Suppressor macrophage treated with lipopolysaccharide for 1 hour (primary cell): Measurements from ENCODE around the gene CTSL.

ENCODE experiments used
- DNase-seq, 3 donors: peaks; one replicate each; pipeline ENCODE4 v3.0.0-alpha.2; 2020 to 2022

The CTSL gene

DNA sequence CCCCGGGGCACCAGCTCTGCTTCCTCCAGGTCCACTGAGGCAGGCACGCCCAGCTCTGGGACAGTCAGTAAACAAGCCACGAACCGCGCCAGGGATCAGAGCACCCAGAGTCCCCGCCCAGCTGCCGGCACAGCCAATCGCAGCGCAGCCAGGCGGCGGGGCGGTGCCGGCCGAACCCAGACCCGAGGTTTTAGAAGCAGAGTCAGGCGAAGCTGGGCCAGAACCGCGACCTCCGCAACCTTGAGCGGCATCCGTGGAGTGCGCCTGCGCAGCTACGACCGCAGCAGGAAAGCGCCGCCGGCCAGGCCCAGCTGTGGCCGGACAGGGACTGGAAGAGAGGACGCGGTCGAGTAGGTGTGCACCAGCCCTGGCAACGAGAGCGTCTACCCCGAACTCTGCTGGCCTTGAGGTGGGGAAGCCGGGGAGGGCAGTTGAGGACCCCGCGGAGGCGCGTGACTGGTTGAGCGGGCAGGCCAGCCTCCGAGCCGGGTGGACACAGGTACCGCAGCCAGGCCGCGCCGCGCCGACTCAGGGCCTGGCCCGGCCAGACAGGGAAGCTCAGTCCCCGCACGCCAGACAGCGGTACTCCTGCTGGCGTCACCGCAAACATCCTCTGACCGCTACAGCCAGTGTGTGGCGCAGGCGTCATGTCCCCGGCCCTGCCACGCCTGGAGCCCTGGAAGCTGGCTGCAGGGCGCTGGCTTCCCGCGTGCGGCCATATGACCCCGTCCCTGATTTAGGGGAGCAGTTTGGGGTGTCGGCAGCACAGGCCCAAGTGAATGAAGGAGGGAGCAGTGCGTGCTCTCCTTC is at the start of gene CTSL:
Gene CTSL, plus strand, starts transcription at position 220 of the 810 bp plus-strand sequence. CDS start 1,485 bp downstream, outside the sequence.
- DNase-seq = peak; percentile 90

- DNase-seq = peak; percentile 21 to 43 (median 40)
Measured at GRCh38 chr9:87676976-87677775, 48.7 kb upstream of the CTSL start.

GRCh38 chr9:87677776-87678587 is 47.9 kb upstream of the CTSL start:
- DNase-seq = no peak

- peak; percentile 74 to 81 (median 80) for DNase-seq
Measured at GRCh38 chr9:87678650-87679355, 47.1 kb upstream of the CTSL start.

DNA sequence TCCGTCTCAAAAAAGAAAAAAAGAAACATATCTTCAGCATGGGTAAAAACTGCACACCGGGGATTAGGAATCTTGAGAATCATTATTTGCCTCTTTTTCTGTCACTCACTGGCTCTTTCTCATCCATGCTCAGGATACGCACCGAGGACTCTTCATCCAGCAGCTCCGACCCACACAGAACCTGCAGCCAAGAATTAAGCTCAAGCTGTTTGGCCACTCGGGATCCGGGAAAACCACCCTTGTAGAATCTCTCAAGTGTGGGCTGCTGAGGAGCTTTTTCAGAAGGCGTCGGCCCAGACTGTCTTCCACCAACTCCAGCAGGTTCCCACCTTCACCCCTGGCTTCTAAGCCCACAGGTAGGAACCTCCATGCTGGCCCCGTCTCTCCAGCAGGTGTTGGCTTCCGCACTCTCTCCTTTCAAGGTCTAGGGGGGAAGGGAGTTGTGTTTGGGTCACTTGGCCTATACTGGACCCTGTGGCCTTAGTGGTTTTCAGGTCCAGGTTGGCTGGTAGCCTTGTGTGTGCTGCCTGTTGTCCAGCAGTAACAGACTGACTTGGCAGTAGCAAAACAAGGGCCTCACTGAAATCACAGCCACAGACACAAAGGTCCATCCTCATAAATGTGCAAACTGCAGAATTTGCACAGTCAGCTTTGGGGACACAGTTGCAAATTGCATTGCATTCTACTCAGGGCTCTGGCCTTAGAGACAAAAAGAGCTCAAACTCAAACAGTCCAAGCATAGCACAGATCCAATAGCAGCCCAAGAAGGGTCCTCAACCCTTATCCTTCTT is 44.5 kb upstream of the CTSL start:
- DNase-seq = no peak

- DNase-seq = no peak
Measured at GRCh38 chr9:87682085-87682484, 43.8 kb upstream of the CTSL start.

GRCh38 chr9:87682618-87683017 is 43.3 kb upstream of the CTSL start:
- DNase-seq = no peak

- DNase-seq = no peak
Measured at GRCh38 chr9:87683751-87684626, 41.9 kb upstream of the CTSL start.

DNA sequence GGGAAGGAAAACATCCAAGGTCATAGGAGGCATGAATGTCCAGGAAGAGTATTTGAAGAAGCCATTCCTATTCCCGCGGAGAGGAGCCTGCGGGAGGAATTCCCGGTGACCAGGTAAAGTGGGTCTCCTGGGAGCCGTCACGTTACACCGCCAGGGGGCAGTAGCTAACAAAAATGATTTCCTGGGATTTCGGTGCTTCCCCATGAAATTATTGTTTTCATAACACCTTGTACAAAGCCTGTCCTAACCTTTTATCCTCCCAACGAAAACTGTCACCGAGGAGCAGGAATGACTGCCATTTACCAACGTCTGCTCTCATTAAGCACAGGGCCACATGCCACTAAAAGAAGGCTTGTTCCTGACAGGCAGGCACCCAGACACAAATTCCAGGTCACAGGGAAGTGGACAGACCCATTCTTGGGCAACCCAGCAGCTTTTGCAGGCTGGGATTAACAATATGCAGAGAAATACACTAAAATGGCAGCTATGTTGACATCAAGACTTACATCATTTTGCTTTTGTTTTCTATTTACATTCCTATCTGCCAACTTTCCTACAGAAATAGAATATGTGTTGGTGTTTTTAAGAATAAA is 41.2 kb upstream of the CTSL start:
- peak in 1 of 3 donors; percentile 32 for DNase-seq

DNA sequence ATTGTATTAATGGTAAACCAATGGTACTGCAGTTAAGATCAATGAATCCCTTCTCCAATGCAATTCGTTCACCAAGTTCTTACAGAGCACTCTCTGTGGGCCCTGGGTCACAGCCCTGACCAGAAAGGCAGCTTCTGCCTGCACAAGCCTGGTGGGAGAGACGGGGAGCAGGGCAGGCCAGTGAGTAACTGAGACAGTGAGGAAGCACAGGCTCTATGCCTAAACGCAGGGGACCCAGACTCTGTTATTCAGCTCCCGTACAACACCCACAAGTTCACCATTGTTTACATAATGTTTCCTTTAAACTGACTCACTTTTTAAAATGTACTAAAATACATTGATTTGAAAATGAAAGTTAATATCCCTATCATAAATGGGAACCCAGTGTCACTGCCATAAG is 40.5 kb upstream of the CTSL start:
- peak in 2 of 3 donors; percentile 67 to 71 for DNase-seq

DNA sequence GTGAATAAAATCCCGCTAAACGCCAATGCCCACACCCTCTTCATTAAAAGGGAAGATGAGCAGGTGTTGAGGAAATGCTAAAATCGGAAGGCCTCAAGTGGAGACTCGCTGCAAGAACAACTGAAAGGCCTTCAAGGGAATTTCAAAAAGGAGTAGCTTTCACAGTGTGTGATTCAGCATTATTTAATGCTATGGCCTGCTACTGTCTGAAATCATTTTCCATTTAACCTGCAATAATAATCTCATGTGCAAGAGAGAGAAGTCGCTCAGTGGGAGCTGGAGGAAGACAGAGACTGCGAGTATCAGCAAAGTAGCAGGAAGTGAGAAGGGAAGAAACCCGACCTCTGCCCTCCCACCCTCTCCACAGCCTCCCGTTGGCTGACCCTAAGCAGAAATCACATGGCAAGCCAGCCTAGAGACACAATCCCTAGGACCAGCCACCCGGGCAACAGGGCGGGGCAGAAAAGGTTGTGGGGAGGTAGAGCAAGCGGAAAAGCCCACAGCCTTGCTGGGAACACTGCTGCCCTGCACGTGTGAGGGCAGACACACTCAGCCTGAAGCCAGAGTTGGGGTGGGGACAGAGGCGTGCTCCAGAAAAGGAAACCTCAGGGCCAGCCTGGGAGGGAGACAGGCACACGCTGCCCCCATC is 39.9 kb upstream of the CTSL start:
- peak; percentile 61 to 83 (median 67) for DNase-seq

- no peak for DNase-seq
Measured at GRCh38 chr9:87686520-87687090, 39.3 kb upstream of the CTSL start.

DNA sequence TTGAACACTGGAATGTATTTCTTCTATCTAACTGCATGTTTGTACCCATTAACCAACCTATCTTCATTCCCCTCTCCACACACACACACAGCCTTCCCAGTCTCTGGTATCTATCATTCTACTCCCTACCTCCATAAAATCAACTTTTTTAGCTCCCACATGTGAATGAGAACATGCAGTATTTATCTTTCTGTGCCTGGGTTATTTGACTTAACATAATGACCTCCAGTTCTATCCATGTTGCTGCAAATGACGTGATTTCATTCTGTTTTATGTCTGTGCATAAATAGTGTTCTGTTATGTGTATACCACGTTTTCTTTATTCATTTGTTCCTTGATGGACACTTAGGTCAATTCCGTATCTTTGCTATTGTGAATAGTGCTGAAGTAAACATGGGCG is 38.7 kb upstream of the CTSL start:
- DNase-seq = no peak

DNA sequence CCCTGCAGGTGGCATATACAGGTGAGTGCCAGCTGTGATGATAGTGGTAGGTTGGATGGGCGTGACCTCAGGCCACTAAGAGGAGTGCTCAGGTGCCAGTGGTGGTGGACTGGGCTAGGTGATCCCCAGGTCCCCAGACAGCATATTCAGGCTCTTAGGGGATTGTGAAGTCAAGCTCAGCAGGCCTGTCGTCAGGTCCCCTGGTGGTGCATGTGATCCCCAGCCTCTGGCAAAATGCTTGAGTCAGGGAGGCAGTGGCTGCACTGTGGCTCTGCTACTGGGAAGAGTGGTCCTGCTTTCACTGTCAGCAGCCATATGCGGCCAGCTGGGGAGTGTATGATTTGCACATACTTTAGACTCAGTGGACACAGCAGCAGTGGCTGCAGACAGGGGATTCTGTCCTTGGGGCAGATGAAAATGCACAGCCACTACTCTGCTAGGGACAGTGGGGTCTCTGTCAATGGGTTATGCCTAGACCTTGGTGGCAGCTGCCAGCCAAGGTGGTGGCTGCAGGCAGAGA is 31.6 kb upstream of the CTSL start:
- DNase-seq = no peak

DNA sequence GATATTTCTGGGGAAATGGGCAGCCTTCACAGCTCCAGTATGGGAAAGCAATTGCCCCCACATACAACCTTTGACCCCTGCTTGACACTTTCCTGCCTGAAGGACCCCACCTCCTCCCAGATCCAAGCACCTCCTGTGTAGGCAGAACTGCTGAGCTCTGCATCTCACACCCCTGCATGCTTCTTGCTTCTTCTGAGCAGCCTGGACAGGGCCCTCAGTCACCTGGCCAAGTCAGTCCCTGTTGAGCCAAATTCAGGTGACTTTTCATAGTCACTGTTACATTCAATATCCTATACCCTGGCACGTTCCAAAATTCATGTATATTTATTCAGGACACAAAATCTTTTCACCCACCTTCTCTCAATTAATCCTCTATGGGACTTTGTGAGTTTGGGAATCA is 30.4 kb upstream of the CTSL start:
- DNase-seq = no peak

GRCh38 chr9:87696641-87697040 is 29.3 kb upstream of the CTSL start:
- DNase-seq = no peak

DNA sequence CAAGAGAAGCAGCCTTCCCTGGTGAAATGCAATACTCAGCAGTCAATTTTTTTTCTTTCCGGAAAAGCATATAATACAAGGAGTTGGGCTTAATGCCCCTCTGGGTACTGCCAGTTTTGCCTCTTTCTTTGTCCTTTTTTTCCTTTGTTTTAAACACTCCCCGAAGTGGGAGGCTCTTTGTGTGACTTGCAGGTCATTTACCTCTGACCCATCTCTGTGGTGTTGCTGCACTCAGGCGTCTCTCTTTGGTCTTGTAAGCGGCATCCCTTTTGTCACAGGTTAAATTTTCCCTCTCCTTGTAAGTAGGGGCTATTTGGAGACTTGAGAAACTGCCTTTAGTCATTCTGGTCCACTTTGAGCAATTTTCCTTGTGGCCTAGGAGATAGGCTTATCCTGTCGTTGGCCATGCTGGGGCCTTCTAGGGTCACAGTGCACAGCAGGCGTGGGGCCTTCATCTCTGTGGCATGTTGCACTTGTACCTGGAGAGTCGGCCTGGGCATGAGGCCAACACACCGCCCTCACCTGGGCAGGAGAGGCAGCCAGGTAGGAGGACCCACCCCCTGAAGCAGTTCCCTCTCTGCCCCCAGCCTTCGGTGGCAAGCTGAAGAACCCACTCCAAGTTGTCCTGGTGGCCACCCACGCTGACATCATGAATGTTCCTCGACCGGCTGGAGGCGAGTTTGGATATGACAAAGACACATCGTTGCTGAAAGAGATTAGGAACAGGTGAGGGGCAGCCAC is 27.7 kb upstream of the CTSL start:
- DNase-seq = no peak

GRCh38 chr9:87699835-87700234 is 26.1 kb upstream of the CTSL start:
- DNase-seq = no peak
